K562 (cell line): ENCODE results near the gene RFC2.

Experiments
- POLR2A ChIP-seq: fragments of 450-650 bp; conservative IDR thresholded peaks from 2 replicates; pipeline ENCODE4 v1.6.1; 2016
- TAF1 ChIP-seq: IDR thresholded peaks from 2 replicates; pipeline ENCODE4 v1.6.1; 2011; ENCODE audit warnings: mild to moderate bottlenecking, low read length, moderate library complexity; ENCODE audit not compliant: insufficient read depth, control insufficient read depth, severe bottlenecking; ENCODE audit errors: extremely low read depth
- TF ChIP-seq, protein P1 (sequence below), 3 experiments: IDR thresholded peaks in 2 of 3; conservative IDR thresholded peaks in 1 of 3; 2 replicates each; pipeline ENCODE4 v1.5.1; 2011 to 2012; ENCODE audit warnings: low read length in 3 of 3, mild to moderate bottlenecking in 3 of 3, control low read depth in 2 of 3, improper control_type of control experiment in 1 of 3, inconsistent platforms in 1 of 3, low read depth in 1 of 3, mixed read lengths in 1 of 3, moderate library complexity in 1 of 3; ENCODE audit not compliant: insufficient read depth in 2 of 3

DNA sequence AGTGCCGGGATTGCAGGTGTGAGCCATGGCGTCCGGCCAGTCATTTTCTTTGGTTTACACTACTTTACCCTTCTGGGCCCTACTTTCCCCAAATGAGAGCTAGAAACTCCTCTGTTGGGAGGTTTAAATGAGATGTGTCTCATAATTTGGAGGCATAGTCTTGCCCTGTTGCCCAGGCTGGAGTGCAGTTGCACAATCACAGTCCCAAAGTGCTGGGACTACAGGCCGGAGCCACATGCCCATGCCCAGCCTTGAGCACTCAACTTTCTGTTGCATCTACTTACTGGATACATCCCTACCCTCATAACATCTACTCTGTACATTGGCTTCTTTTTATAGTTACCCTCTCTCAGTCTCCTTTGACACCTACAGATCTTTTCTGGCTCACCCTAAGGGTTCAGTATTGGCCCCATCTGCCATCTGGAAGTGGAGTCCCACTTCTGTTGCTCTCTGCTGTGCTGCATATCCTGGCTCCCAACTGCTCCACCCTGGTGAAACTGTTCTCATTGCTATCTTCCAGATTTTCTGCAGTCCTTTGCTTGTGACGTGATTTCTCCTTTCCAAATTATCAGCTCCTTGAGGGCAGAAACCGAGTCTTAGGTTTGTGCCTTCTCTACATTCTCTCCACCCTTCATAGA, 71.6 kb downstream of the RFC2 start:
- no peak for TF ChIP-seq POLR2A
- TF ChIP-seq TAF1 = no peak
- TF ChIP-seq, protein P1, sequence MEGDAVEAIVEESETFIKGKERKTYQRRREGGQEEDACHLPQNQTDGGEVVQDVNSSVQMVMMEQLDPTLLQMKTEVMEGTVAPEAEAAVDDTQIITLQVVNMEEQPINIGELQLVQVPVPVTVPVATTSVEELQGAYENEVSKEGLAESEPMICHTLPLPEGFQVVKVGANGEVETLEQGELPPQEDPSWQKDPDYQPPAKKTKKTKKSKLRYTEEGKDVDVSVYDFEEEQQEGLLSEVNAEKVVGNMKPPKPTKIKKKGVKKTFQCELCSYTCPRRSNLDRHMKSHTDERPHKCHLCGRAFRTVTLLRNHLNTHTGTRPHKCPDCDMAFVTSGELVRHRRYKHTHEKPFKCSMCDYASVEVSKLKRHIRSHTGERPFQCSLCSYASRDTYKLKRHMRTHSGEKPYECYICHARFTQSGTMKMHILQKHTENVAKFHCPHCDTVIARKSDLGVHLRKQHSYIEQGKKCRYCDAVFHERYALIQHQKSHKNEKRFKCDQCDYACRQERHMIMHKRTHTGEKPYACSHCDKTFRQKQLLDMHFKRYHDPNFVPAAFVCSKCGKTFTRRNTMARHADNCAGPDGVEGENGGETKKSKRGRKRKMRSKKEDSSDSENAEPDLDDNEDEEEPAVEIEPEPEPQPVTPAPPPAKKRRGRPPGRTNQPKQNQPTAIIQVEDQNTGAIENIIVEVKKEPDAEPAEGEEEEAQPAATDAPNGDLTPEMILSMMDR (IDR thresholded peaks at IDR 0.05 in 2 of 3, conservative IDR thresholded peaks at IDR 0.05 in 1 of 3; ENCODE audit: insufficient read depth in 2 of 3, low read depth in 1 of 3, low read length in 3 of 3) = no peak
